ENCODE measurements around the gene RXFP1. TPM values are rescaled to one million over a fixed set of nuclear protein-coding genes. Genes with fewer than 3 reads are reported as not detected.

Gene RXFP1
- total RNA-seq, 6 experiments from 2014 or later, result not detected

DNA sequence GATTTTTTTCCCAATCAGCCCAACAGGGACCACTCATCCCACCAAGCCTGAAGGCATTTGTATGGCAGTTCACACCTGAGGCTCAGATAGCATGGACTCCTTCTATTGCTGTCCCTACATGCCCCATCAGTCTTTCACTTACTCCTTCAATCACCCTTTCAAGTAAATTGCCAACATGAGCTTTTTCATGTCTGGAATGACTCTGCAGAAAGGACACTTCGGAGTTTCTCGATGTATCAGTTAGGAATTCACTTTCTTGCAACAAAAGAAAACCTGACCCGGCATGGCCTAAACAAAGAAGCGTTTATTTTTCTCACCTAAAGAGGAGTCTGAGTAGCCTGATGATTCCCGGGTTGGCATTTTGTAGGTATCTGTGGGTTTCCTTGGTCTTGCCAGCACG is 38.6 kb downstream of the RXFP1 start:
- Mint-ChIP-seq H3K36me3 (ENCODE audit: low read depth) (no peaks in the 10 kb centered on the region), H3K4me3 (no peak overlapping the region), H3K4me1 (ENCODE audit: low read depth) (no peaks in the 10 kb centered on the region), H3K27ac (no peak overlapping the region), H3K9me3 (no peaks in the 10 kb centered on the region), H3K27me3 (ENCODE audit: insufficient read depth) (no peaks in the 10 kb centered on the region)
- TF ChIP-seq, protein P1, sequence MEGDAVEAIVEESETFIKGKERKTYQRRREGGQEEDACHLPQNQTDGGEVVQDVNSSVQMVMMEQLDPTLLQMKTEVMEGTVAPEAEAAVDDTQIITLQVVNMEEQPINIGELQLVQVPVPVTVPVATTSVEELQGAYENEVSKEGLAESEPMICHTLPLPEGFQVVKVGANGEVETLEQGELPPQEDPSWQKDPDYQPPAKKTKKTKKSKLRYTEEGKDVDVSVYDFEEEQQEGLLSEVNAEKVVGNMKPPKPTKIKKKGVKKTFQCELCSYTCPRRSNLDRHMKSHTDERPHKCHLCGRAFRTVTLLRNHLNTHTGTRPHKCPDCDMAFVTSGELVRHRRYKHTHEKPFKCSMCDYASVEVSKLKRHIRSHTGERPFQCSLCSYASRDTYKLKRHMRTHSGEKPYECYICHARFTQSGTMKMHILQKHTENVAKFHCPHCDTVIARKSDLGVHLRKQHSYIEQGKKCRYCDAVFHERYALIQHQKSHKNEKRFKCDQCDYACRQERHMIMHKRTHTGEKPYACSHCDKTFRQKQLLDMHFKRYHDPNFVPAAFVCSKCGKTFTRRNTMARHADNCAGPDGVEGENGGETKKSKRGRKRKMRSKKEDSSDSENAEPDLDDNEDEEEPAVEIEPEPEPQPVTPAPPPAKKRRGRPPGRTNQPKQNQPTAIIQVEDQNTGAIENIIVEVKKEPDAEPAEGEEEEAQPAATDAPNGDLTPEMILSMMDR (IDR thresholded peaks at IDR 0.05), result no peak
- DNase-seq, result no peak

DNA sequence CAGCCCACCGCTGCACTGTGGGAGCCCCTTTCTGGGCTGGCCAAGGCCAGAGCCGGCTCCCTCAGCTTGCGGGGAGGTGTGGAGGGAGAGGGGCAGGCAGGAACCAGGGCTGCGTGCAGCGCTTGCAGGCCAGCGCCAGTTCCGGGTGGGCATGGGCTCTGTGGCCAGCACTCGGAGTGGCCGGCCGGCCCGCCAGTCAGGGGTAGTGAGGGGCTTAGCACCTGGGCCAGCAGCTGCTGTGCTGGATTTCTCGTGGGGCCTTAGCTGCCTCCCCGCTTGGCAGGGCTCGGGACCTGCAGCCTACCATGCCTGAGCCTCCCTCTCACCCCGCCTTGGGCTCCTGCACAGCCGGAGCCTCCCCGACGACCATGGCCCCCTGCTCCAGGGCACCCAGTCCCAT is 45.2 kb downstream of the RXFP1 start:
- TF ChIP-seq, protein P1 (IDR thresholded peaks at IDR 0.05), result no peak
- Mint-ChIP-seq H3K4me1 (ENCODE audit: low read depth) (no peaks in the 10 kb centered on the region), H3K27ac (no peak overlapping the region), H3K9me3 (no peaks in the 10 kb centered on the region), H3K4me3 (no peak overlapping the region), H3K27me3 (ENCODE audit: insufficient read depth) (peaks cover 2% of the 10 kb centered on the region), H3K36me3 (ENCODE audit: low read depth) (no peaks in the 10 kb centered on the region)
- no peak for DNase-seq

DNA sequence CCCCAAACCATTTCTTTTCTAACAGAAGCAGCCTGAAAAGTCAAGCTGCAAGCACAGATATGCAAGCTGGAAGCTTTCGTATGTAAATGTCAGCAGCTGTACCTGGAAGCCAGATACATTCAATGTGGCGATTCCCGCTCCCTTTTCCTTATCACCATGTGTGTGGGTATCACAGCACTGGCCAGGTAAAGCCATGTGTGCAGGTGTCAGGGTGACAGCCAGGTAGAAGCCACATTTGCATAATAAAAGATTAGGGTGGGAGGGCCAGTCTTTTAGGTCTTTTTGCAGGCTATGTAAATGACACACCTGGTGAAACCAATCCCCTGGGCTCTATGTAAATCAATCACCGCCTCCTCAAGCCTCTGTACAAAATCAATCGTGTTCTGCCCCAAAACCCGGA is 50.1 kb downstream of the RXFP1 start:
- H3K27ac Mint-ChIP-seq, result no peak overlapping the region
- H3K27me3 Mint-ChIP-seq (ENCODE audit: insufficient read depth), result peaks cover 7% of the 10 kb centered on the region
- no peak overlapping the region for H3K4me3 Mint-ChIP-seq
- no peaks in the 10 kb centered on the region for H3K4me1 Mint-ChIP-seq (ENCODE audit: low read depth)
- no peaks in the 10 kb centered on the region for H3K36me3 Mint-ChIP-seq (ENCODE audit: low read depth)
- TF ChIP-seq, protein P1 (IDR thresholded peaks at IDR 0.05), result no peak
- H3K9me3 Mint-ChIP-seq, result no peaks in the 10 kb centered on the region
- DNase-seq, result no peak

DNA sequence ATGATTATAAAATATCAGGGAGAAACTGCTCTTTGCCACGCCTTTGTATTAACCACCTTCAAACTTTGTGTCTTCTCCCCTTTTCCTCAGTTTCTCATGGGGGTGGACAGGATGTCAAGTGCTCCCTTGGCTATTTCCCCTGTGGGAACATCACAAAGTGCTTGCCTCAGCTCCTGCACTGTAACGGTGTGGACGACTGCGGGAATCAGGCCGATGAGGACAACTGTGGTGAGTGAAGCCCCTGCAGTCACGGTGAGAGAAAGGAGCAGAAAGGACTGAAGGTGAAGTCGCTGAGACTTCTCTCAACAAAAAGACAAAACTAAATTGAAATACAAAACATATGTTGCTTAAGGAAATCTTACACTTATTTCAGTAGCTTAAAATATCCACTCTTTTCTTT is 50.9 kb downstream of the RXFP1 start:
- Mint-ChIP-seq H3K4me3 (no peak overlapping the region), H3K9me3 (no peaks in the 10 kb centered on the region), H3K27me3 (ENCODE audit: insufficient read depth) (peaks cover 7% of the 10 kb centered on the region), H3K27ac (no peak overlapping the region), H3K4me1 (ENCODE audit: low read depth) (no peaks in the 10 kb centered on the region), H3K36me3 (ENCODE audit: low read depth) (no peaks in the 10 kb centered on the region)
- TF ChIP-seq, protein P1 (IDR thresholded peaks at IDR 0.05), result no peak
- DNase-seq, result no peak

DNA sequence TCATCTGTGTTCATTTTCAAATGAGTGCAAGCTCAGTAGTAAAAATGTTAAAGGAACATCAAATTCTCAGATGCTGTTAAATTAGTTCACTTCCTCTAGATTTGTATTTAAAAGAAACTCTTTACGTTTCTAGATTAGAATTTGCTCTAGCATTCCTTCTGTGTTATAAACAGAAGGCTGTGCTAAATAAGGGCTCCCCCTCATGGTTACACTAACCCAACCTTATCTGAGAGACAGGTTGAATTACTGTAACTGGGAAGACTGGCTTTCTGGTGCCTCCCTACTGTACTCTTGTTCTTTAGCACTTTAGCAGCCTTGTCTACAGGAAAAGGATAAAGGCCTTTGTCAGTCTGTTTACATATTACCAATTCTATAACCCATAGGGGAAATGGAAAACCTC is 56.8 kb downstream of the RXFP1 start:
- peak; percentile 30 for DNase-seq
- no peaks in the 10 kb centered on the region for H3K4me1 Mint-ChIP-seq (ENCODE audit: low read depth)
- H3K36me3 Mint-ChIP-seq (ENCODE audit: low read depth), result no peaks in the 10 kb centered on the region
- H3K27ac Mint-ChIP-seq, result no peak overlapping the region
- H3K4me3 Mint-ChIP-seq, result no peak overlapping the region
- no peaks in the 10 kb centered on the region for H3K9me3 Mint-ChIP-seq
- TF ChIP-seq, protein P1 (IDR thresholded peaks at IDR 0.05), result peak; percentile 68
- H3K27me3 Mint-ChIP-seq (ENCODE audit: insufficient read depth), result peaks cover 2% of the 10 kb centered on the region

DNA sequence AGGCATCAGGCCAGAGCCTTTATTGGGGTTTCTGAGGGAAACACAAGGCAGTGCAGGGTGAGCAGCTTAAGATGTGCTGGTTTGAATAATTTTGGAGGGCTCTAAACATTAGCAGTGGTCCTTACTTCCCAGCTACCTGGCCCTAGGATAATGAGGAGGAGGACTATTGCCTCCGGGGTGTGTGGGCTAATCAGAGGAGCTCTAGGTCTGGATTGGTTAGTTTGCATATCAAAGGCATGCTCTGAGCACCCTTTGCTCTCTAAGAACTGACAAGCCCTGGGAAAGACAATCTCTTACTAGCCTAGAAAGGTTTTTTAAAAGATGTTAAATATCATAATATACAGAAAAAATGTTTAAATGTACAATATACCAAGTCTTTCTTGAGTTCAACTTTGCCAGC is 58.4 kb downstream of the RXFP1 start:
- Mint-ChIP-seq H3K27me3 (ENCODE audit: insufficient read depth) (peaks cover 9% of the 10 kb centered on the region), H3K27ac (no peak overlapping the region), H3K4me3 (no peak overlapping the region), H3K9me3 (no peaks in the 10 kb centered on the region), H3K36me3 (ENCODE audit: low read depth) (no peaks in the 10 kb centered on the region), H3K4me1 (ENCODE audit: low read depth) (no peaks in the 10 kb centered on the region)
- TF ChIP-seq, protein P1 (IDR thresholded peaks at IDR 0.05), result no peak
- DNase-seq, result no peak
